Measurements from ENCODE around the gene MYH11.

MYH11 gene

DNA sequence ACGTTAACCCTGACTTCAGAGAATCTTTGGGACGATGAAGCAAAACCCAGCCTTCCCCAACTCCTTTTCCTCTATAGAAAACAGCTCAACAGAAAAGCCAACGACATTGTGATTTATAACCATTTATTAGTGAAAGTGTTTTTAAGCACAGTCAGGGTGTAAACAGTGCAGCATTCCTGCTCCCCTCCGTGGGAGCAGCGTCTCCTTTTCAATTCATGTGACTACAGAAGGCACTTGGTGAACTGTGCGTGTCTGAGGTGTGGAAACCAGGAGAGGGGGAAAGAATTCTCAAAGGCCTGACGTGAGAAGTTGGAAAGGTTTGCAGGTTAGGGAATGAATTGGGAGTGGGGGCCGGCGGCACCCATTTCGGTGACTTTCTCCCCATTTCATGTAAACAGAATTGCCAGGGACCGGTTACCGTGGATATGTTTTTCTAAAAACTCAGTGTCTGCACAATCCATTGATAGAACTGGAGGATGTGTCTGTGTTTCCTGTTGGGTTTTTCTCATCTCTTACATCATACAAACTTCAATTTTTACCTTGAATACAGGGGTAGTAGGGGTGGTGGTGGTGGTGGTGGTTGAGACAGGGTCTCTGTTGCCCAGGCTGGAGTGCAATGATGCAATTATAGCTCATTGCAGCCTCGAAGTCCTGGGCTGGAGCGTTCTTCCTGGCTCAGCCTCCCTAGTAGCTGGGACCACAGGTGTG, 153.6 kb downstream of the MYH11 start:
- Histone ChIP-seq H3F3A (ENCODE audit: insufficient read depth, low read length) (no peaks in the 10 kb centered on the region), H4K20me1 (ENCODE audit: insufficient read depth, low read length) (no peaks in the 10 kb centered on the region), H3K27ac (ENCODE audit: low read depth, low read length, poor library complexity, severe bottlenecking) (no peak overlapping the region), H3K27me3 (ENCODE audit: insufficient read depth, low read length) (no peaks in the 10 kb centered on the region), H3K79me2 (ENCODE audit: insufficient read depth, low read length) (no peaks in the 10 kb centered on the region), H3K4me2 (ENCODE audit: low read length) (no peak overlapping the region), H3K9me2 (ENCODE audit: low read depth, low read length) (no peaks in the 10 kb centered on the region), H3K9me3 (ENCODE audit: low read length) (no peaks in the 10 kb centered on the region), H3K4me1 (ENCODE audit: insufficient read depth, low read length, severe bottlenecking) (no peaks in the 10 kb centered on the region), H3K4me3 (ENCODE audit: low read depth, low read length, poor library complexity, severe bottlenecking) (no peak overlapping the region), H3K36me3 (ENCODE audit: insufficient read depth, low read length) (peaks cover 67% of the 10 kb centered on the region), H2AFZ (ENCODE audit: low read length) (no peak overlapping the region), H3K9ac (ENCODE audit: low read length) (no peak overlapping the region)
- no peak for TF ChIP-seq EZH2 (IDR thresholded peaks at IDR 0.05; ENCODE audit: borderline replicate concordance, low read length)
- TF ChIP-seq, protein P1, sequence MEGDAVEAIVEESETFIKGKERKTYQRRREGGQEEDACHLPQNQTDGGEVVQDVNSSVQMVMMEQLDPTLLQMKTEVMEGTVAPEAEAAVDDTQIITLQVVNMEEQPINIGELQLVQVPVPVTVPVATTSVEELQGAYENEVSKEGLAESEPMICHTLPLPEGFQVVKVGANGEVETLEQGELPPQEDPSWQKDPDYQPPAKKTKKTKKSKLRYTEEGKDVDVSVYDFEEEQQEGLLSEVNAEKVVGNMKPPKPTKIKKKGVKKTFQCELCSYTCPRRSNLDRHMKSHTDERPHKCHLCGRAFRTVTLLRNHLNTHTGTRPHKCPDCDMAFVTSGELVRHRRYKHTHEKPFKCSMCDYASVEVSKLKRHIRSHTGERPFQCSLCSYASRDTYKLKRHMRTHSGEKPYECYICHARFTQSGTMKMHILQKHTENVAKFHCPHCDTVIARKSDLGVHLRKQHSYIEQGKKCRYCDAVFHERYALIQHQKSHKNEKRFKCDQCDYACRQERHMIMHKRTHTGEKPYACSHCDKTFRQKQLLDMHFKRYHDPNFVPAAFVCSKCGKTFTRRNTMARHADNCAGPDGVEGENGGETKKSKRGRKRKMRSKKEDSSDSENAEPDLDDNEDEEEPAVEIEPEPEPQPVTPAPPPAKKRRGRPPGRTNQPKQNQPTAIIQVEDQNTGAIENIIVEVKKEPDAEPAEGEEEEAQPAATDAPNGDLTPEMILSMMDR (IDR thresholded peaks at IDR 0.05; ENCODE audit: low read length) = no peak

DNA sequence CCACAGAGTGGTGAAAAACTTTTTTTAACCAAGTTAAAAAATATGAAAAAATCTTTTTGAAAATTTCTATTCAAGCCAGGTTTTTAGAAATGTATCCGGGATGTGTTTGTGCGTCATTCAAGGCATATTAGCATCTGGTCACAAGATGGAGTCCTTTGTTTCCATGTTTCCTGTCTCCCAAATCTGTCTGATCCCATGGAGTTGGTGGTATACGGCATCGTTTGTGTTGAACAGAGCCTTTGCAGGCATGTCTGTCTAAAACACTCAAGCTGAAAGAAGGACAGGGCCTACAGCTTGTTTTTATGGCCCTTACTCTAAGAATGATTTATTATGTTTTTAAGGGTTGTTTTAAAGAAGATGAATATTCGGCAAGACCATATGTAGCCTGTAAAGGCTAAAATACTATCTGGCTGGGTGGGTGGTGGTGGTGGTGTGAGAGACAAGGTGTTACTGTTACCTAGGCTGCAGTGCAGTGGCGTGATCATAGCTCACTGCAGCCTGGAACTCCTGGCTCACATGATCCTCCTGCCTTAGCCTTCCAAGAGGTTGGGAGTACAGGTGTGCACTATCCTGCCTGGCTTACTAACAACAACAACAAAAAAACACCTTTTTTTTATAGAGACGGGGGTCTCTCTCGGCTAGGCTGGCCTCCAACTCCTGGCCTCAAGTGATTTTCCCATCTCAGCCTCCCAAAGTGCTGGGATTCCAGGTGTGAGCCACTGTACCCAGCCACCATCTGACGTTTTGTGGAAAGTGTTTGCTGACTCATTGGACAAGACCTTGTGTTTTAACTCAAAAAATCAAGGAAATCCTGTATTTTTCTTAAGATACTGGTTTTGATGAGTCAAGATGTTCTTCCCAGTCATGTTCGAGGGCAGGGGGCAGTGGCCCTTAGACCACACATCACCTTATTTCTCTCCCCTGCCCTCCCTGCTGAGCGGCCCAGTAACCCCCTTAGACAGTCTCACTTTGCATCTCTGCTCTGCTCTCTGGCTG, 154.6 kb downstream of the MYH11 start:
- H3K36me3 ChIP-seq (ENCODE audit: insufficient read depth, low read length) = peaks cover 73% of the 10 kb centered on the region
- no peaks in the 10 kb centered on the region for H3K9me2 ChIP-seq (ENCODE audit: low read depth, low read length)
- no peak overlapping the region for H3K4me3 ChIP-seq (ENCODE audit: low read depth, low read length, poor library complexity, severe bottlenecking)

DNA sequence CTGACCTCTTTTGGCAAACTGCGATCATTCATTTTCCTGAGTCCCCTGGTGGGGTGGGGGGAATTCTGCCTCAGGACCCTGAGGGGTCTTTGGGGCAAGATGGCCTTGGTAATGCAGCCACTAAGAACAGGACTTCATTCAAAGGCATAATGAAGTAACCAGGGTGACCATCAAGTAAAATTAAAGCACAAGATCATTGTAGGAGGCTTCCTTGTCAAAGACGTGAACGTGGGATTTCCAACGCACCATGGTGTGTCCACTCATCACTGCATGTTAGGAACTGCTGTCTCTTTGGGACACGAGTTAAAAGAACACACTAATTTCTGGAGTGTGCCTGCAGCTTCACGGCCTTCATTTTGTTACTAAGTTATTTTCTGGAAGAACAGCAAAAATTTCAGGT, 155.5 kb downstream of the MYH11 start:
- Histone ChIP-seq H3K9ac (ENCODE audit: low read length) (no peak overlapping the region), H3K4me2 (ENCODE audit: low read length) (no peak overlapping the region), H3K4me1 (ENCODE audit: insufficient read depth, low read length, severe bottlenecking) (no peaks in the 10 kb centered on the region), H4K20me1 (ENCODE audit: insufficient read depth, low read length) (no peaks in the 10 kb centered on the region), H3K36me3 (ENCODE audit: insufficient read depth, low read length) (peaks cover 82% of the 10 kb centered on the region), H3K79me2 (ENCODE audit: insufficient read depth, low read length) (no peaks in the 10 kb centered on the region), H3F3A (ENCODE audit: insufficient read depth, low read length) (no peaks in the 10 kb centered on the region), H2AFZ (ENCODE audit: low read length) (no peak overlapping the region), H3K27me3 (ENCODE audit: insufficient read depth, low read length) (no peaks in the 10 kb centered on the region), H3K27ac (ENCODE audit: low read depth, low read length, poor library complexity, severe bottlenecking) (no peak overlapping the region), H3K9me3 (ENCODE audit: low read length) (no peaks in the 10 kb centered on the region), H3K4me3 (ENCODE audit: low read depth, low read length, poor library complexity, severe bottlenecking) (no peak overlapping the region), H3K9me2 (ENCODE audit: low read depth, low read length) (no peaks in the 10 kb centered on the region)
- TF ChIP-seq, protein P1 (IDR thresholded peaks at IDR 0.05; ENCODE audit: low read length) = no peak
- no peak for TF ChIP-seq EZH2 (IDR thresholded peaks at IDR 0.05; ENCODE audit: borderline replicate concordance, low read length)

More for the DNA sequence above, 154.6 kb downstream of the MYH11 start:
- H2AFZ ChIP-seq (ENCODE audit: low read length) = no peak overlapping the region
- H3K9ac ChIP-seq (ENCODE audit: low read length) = no peak overlapping the region
- TF ChIP-seq, protein P1 (IDR thresholded peaks at IDR 0.05; ENCODE audit: low read length) = no peak
- TF ChIP-seq EZH2 (IDR thresholded peaks at IDR 0.05; ENCODE audit: borderline replicate concordance, low read length) = no peak
- H3K4me2 ChIP-seq (ENCODE audit: low read length) = no peak overlapping the region
- H4K20me1 ChIP-seq (ENCODE audit: insufficient read depth, low read length) = no peaks in the 10 kb centered on the region
- H3K27me3 ChIP-seq (ENCODE audit: insufficient read depth, low read length) = no peaks in the 10 kb centered on the region
- no peaks in the 10 kb centered on the region for H3K4me1 ChIP-seq (ENCODE audit: insufficient read depth, low read length, severe bottlenecking)
- H3K9me3 ChIP-seq (ENCODE audit: low read length) = no peaks in the 10 kb centered on the region
- no peaks in the 10 kb centered on the region for H3K79me2 ChIP-seq (ENCODE audit: insufficient read depth, low read length)
- H3K27ac ChIP-seq (ENCODE audit: low read depth, low read length, poor library complexity, severe bottlenecking) = no peak overlapping the region
- H3F3A ChIP-seq (ENCODE audit: insufficient read depth, low read length) = no peaks in the 10 kb centered on the region

All from OCI-LY1 (cell line).